Esophagus muscularis mucosa (tissue), 3 donors: Measurements from ENCODE around the gene PMFBP1.
"Not testable (repeated sequence)": the region's sequence is repeated elsewhere in the genome, so short reads cannot be mapped to it uniquely, and the experiment has no call there.

ENCODE experiments used
- CTCF ChIP-seq, 3 experiments: fragments of 200-600 bp in 2 of 3; fragments of 450-650 bp in 1 of 3; sonication (generic) in 2 of 3; IDR thresholded peaks; one replicate each; pipeline ENCODE4 v1.5.1; 2017 to 2019; ENCODE audit warnings: antibody characterized with exemption in 3 of 3, mild to moderate bottlenecking in 2 of 3, moderate library complexity in 1 of 3
- POLR2A ChIP-seq: fragments of 450-650 bp; IDR thresholded peaks from one replicate; pipeline ENCODE4 v1.6.1; 2017; ENCODE audit warnings: antibody characterized with exemption, moderate library complexity, mild to moderate bottlenecking, low read depth

GRCh38 chr16:72076991-72077706 is 94.8 kb downstream of the PMFBP1 start:
- not testable (repeated sequence) for TF ChIP-seq CTCF (IDR thresholded peaks at IDR 0.05); POLR2A
